HepG2 (cell line): ENCODE measurements around the gene ZNF747. TPM values are rescaled to one million over a fixed set of nuclear protein-coding genes. Genes with fewer than 3 reads are reported as not detected.

Experiments
- DNMT3B ChIP-seq: conservative IDR thresholded peaks from 2 replicates; pipeline ENCODE4 v1.6.1; 2016; ENCODE audit warnings: missing biosample characterization, control low read depth
- IRF2 ChIP-seq: IDR thresholded peaks from 2 replicates; pipeline ENCODE4 v1.6.1; 2018; ENCODE audit warnings: missing genetic modification reagents, missing compliant biosample characterization
- KAT7 ChIP-seq: IDR thresholded peaks from 2 replicates; pipeline ENCODE4 v1.6.1; 2018; ENCODE audit warnings: borderline replicate concordance, missing compliant biosample characterization
- LBX2 ChIP-seq: sonication (generic); formaldehyde crosslinking; IDR thresholded peaks from 2 replicates; pipeline ENCODE4 v1.5.0; 2020; ENCODE audit warnings: missing genetic modification reagents, mild to moderate bottlenecking, borderline replicate concordance
- MZF1 ChIP-seq: sonication (generic); formaldehyde crosslinking; IDR thresholded peaks from 2 replicates; pipeline ENCODE4 v1.8.1; 2023; ENCODE audit warnings: mild to moderate bottlenecking, missing genetic modification reagents, borderline replicate concordance
- NR1H2 ChIP-seq: sonication (generic); formaldehyde crosslinking; IDR thresholded peaks from 2 replicates; pipeline ENCODE4 v1.8.1; 2022; ENCODE audit warnings: low read depth, missing genetic modification reagents, borderline replicate concordance
- NR2F6 ChIP-seq, 2 experiments: IDR thresholded peaks; 2 replicates each; pipeline ENCODE4 v1.6.1; 2016; ENCODE audit warnings: antibody characterized with exemption in 1 of 2, mild to moderate bottlenecking in 1 of 2
- POLR2A ChIP-seq, 2 experiments: IDR thresholded peaks; 2 replicates each; pipeline ENCODE4 v1.6.1; 2011; ENCODE audit warnings: low read depth in 2 of 2, low read length in 2 of 2, mild to moderate bottlenecking in 1 of 2, moderate library complexity in 1 of 2; ENCODE audit not compliant: insufficient read depth in 1 of 2
- RBFOX2 ChIP-seq: fragments of 200-400 bp; formaldehyde crosslinking; IDR thresholded peaks from 2 replicates; pipeline ENCODE4 v1.6.1; 2017; ENCODE audit warnings: low read depth, mild to moderate bottlenecking, low read length
- TGIF2 ChIP-seq: IDR thresholded peaks from 2 replicates; pipeline ENCODE4 v1.6.1; 2016; ENCODE audit warnings: control low read depth, missing compliant biosample characterization
- ZMYM4 ChIP-seq: sonication (generic); formaldehyde crosslinking; IDR thresholded peaks from 2 replicates; pipeline ENCODE4 v1.8.1; 2023; ENCODE audit warnings: mild to moderate bottlenecking, missing genetic modification reagents
- ZNF17 ChIP-seq: sonication (generic); formaldehyde crosslinking; IDR thresholded peaks from 2 replicates; pipeline ENCODE4 v1.5.0; 2020; ENCODE audit warnings: mild to moderate bottlenecking, missing genetic modification reagents
- ZNF224 ChIP-seq: sonication (generic); formaldehyde crosslinking; IDR thresholded peaks from 2 replicates; pipeline ENCODE4 v1.5.0; 2020; ENCODE audit warnings: mild to moderate bottlenecking, missing genetic modification reagents
- ZNF546 ChIP-seq: sonication (generic); formaldehyde crosslinking; conservative IDR thresholded peaks from 2 replicates; pipeline ENCODE4 v1.8.1; 2023; ENCODE audit warnings: mild to moderate bottlenecking, missing genetic modification reagents
- ZNF670 ChIP-seq: sonication (generic); formaldehyde crosslinking; IDR thresholded peaks from 2 replicates; pipeline ENCODE4 v1.8.0; 2022; ENCODE audit warnings: mild to moderate bottlenecking, missing genetic modification reagents, borderline replicate concordance
- ZSCAN29 ChIP-seq: sonication (generic); formaldehyde crosslinking; conservative IDR thresholded peaks from 2 replicates; pipeline ENCODE4 v1.4.0; 2020; ENCODE audit warnings: mild to moderate bottlenecking, missing genetic modification reagents
- ZXDC ChIP-seq: sonication (generic); formaldehyde crosslinking; IDR thresholded peaks from 2 replicates; pipeline ENCODE4 v1.5.0; 2020; ENCODE audit warnings: mild to moderate bottlenecking, missing genetic modification reagents
- polyA plus RNA-seq, 8 experiments: library from polyadenylated mRNA; depleted of rRNA in 3 of 8; stranded (reverse) in 7 of 8; unstranded in 1 of 8; fragments of >200 nt; fragmentation: Illumina TruSeq in 4 of 8; extraction: Trizol in 4 of 8; gene quantifications; 2 replicates each; pipeline versions ENCODE4 v1.2.1 to v1.2.3, GENCODE V29; 2011 to 2016; ENCODE audit warnings: low read depth in 4 of 8, missing spikeins in 1 of 8, mixed read lengths in 1 of 8; ENCODE audit not compliant: insufficient read depth in 1 of 8
- total RNA-seq, 5 experiments: library from RNA; depleted of rRNA; stranded (reverse); fragments of >200 nt; fragmentation: Illumina TruSeq; extraction: Trizol; gene quantifications; 2 replicates each; pipeline ENCODE4 v1.2.3, GENCODE V29; 2016; ENCODE audit warnings: low read depth in 1 of 5
- TF ChIP-seq, protein P1 (sequence below): sonication (generic); formaldehyde crosslinking; IDR thresholded peaks from 2 replicates; pipeline ENCODE4 v1.4.0; 2020; ENCODE audit warnings: mild to moderate bottlenecking, missing genetic modification reagents
- TF ChIP-seq, protein P2 (sequence below): sonication (generic); IDR thresholded peaks from 2 replicates; pipeline ENCODE4 v1.6.1; 2016; ENCODE audit warnings: low read depth, borderline replicate concordance
- TF ChIP-seq, protein P3 (sequence below): sonication (generic); formaldehyde crosslinking; IDR thresholded peaks from 2 replicates; pipeline ENCODE4 v1.9.0; 2021; ENCODE audit warnings: mild to moderate bottlenecking, missing genetic modification reagents

Gene ZNF747
- total and polyA plus RNA-seq, 2 of the 13 experiments (the other 11 are each of a cell fraction or from before 2014, with no cell fraction given) = 7.2 to 10.2 TPM

DNA sequence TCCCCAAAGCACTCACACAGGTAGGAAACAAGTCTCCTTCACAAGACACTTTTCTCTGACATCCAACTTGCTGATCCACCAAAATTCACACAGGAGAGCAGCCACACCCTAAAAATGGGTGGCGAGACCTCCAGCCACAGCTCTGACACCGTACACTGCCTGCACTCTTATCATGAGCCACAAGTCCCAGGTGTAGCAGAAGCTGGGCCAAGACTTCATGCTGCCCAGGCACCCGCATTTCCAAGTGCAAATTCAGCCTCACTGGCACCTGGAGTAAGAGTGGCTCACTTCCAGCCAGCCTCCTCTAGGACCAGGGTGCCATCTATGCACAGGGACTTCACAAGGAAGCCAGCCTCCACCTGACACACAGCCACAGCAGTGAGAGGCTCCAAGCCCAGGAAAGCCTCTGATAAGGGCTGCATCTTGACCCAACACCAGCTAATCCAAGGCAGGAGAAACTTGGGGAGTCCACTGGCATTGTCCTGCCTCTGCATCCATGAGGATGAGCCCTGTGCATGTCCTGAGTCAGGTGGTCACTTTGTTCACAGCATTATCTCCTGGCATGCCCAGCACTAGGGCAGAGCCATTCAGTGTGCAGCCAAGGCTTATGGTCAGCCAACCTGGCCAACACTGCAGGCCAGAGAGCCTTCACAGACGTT, 5.7 kb downstream of the ZNF747 start (continued):
- TF ChIP-seq MZF1 = no peak
- no peak for TF ChIP-seq KAT7
- TF ChIP-seq, protein P1, sequence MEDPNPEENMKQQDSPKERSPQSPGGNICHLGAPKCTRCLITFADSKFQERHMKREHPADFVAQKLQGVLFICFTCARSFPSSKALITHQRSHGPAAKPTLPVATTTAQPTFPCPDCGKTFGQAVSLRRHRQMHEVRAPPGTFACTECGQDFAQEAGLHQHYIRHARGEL (CRISPR knock-in tag) = no peak
- TF ChIP-seq RBFOX2 = 0 out of 2 replicates have a peak, but pooled peaks have one; percentile 11
- TF ChIP-seq ZSCAN29 = no peak
- TF ChIP-seq TGIF2 = no peak
- TF ChIP-seq, protein P2, sequence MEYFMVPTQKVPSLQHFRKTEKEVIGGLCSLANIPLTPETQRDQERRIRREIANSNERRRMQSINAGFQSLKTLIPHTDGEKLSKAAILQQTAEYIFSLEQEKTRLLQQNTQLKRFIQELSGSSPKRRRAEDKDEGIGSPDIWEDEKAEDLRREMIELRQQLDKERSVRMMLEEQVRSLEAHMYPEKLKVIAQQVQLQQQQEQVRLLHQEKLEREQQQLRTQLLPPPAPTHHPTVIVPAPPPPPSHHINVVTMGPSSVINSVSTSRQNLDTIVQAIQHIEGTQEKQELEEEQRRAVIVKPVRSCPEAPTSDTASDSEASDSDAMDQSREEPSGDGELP = no peak
- TF ChIP-seq ZNF17 = no peak
- TF ChIP-seq ZNF224 (CRISPR knock-in tag) = no peak
- TF ChIP-seq, protein P3, sequence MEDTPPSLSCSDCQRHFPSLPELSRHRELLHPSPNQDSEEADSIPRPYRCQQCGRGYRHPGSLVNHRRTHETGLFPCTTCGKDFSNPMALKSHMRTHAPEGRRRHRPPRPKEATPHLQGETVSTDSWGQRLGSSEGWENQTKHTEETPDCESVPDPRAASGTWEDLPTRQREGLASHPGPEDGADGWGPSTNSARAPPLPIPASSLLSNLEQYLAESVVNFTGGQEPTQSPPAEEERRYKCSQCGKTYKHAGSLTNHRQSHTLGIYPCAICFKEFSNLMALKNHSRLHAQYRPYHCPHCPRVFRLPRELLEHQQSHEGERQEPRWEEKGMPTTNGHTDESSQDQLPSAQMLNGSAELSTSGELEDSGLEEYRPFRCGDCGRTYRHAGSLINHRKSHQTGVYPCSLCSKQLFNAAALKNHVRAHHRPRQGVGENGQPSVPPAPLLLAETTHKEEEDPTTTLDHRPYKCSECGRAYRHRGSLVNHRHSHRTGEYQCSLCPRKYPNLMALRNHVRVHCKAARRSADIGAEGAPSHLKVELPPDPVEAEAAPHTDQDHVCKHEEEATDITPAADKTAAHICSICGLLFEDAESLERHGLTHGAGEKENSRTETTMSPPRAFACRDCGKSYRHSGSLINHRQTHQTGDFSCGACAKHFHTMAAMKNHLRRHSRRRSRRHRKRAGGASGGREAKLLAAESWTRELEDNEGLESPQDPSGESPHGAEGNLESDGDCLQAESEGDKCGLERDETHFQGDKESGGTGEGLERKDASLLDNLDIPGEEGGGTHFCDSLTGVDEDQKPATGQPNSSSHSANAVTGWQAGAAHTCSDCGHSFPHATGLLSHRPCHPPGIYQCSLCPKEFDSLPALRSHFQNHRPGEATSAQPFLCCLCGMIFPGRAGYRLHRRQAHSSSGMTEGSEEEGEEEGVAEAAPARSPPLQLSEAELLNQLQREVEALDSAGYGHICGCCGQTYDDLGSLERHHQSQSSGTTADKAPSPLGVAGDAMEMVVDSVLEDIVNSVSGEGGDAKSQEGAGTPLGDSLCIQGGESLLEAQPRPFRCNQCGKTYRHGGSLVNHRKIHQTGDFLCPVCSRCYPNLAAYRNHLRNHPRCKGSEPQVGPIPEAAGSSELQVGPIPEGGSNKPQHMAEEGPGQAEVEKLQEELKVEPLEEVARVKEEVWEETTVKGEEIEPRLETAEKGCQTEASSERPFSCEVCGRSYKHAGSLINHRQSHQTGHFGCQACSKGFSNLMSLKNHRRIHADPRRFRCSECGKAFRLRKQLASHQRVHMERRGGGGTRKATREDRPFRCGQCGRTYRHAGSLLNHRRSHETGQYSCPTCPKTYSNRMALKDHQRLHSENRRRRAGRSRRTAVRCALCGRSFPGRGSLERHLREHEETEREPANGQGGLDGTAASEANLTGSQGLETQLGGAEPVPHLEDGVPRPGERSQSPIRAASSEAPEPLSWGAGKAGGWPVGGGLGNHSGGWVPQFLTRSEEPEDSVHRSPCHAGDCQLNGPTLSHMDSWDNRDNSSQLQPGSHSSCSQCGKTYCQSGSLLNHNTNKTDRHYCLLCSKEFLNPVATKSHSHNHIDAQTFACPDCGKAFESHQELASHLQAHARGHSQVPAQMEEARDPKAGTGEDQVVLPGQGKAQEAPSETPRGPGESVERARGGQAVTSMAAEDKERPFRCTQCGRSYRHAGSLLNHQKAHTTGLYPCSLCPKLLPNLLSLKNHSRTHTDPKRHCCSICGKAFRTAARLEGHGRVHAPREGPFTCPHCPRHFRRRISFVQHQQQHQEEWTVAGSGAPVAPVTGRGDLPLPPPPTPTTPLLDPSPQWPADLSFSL = no peak
- no peak for TF ChIP-seq ZNF670
- peak; percentile 25 to 63; a peak in 3 of 4 replicates for TF ChIP-seq POLR2A (IDR thresholded peaks at IDR 0.05; ENCODE audit: insufficient read depth in 1 of 2, low read depth in 2 of 2, low read length in 2 of 2)
- 0 out of 2 replicates have a peak, but pooled peaks have one; percentile 45 for TF ChIP-seq ZXDC (CRISPR knock-in tag)
- 0 out of 2 replicates have a peak, but pooled peaks have one; percentile 5 for TF ChIP-seq IRF2 (CRISPR knock-in tag)
- no peak for TF ChIP-seq ZMYM4 (CRISPR knock-in tag)
- TF ChIP-seq ZNF546 (CRISPR knock-in tag) = no peak
- TF ChIP-seq LBX2 (CRISPR knock-in tag) = no peak
- TF ChIP-seq NR1H2 (CRISPR knock-in tag) = no peak
- TF ChIP-seq DNMT3B (CRISPR knock-in tag) = no peak
- no peak for TF ChIP-seq NR2F6 (IDR thresholded peaks at IDR 0.05)
- no peak for TF ChIP-seq NR2F6 (CRISPR knock-in tag; IDR thresholded peaks at IDR 0.05)
